ENCODE results near the gene SPRTN.
A peak's percentile ranks its signal among the peaks of the same experiment; 100 is the strongest.

DNA sequence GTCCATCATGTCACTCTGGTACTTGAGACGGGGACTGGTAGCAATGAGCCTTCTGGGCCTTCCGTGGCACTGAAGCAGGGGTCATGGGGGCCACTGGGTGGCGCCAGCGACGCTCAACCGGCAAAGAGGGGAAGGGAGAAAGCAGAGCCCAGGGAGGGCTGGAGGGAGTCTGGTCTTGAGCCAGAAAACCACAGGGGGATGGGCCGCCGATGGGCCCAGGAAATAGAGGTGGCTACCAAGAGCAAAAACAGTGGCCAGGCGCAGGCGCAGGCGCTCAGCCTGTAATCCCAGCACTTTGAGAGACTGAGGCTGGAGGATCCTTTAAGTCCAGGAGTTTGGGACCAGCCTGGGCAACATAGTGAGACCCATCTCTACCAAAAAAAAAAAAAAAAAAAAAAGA, 22.2 kb upstream of the SPRTN start:
- TF ChIP-seq, protein P1, sequence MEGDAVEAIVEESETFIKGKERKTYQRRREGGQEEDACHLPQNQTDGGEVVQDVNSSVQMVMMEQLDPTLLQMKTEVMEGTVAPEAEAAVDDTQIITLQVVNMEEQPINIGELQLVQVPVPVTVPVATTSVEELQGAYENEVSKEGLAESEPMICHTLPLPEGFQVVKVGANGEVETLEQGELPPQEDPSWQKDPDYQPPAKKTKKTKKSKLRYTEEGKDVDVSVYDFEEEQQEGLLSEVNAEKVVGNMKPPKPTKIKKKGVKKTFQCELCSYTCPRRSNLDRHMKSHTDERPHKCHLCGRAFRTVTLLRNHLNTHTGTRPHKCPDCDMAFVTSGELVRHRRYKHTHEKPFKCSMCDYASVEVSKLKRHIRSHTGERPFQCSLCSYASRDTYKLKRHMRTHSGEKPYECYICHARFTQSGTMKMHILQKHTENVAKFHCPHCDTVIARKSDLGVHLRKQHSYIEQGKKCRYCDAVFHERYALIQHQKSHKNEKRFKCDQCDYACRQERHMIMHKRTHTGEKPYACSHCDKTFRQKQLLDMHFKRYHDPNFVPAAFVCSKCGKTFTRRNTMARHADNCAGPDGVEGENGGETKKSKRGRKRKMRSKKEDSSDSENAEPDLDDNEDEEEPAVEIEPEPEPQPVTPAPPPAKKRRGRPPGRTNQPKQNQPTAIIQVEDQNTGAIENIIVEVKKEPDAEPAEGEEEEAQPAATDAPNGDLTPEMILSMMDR (IDR thresholded peaks at IDR 0.05; ENCODE audit: extremely low read depth in 1 of 2, insufficient read depth in 1 of 2, low read depth in 1 of 2, low read length in 2 of 2) = peak; percentile 70 to 83
- no peak for TF ChIP-seq POLR2A (IDR thresholded peaks at IDR 0.05; ENCODE audit: low read depth, low read length)
- no peak for TF ChIP-seq POLR2AphosphoS5 (IDR thresholded peaks at IDR 0.05; ENCODE audit: insufficient read depth, low read depth, low read length)
- TF ChIP-seq EZH2 (IDR thresholded peaks at IDR 0.05; ENCODE audit: borderline replicate concordance, low read depth, low read length, severe bottlenecking) = no peak
- no peak for TF ChIP-seq JUN (IDR thresholded peaks at IDR 0.05; ENCODE audit: borderline replicate concordance, insufficient read depth, insufficient read length, low read depth)
